GM23338 (cell line): ENCODE data around the gene AP2A1. TPM values are rescaled to one million over a fixed set of nuclear protein-coding genes. Genes with fewer than 3 reads are reported as not detected.

Experiments
- ATAC-seq: fragments of 200-7000 bp; cut with Tn5 transposase; 3 replicates; pipeline ENCODE4 v1.9.1; 2020
- DNase-seq: peaks from one replicate; pipeline ENCODE4 v3.0.0-alpha.2; 2015; ENCODE audit warnings: low spot score
- H2AFZ ChIP-seq: fragments of 200-600 bp; sonication (generic); 2 replicates; pipeline ENCODE4 v1.8.0; 2016; ENCODE audit warnings: antibody characterized with exemption, mild to moderate bottlenecking, moderate library complexity
- H3F3A ChIP-seq: fragments of 200-600 bp; sonication (generic); replicated peaks from 2 replicates; pipeline ENCODE4 v1.8.0; 2017; ENCODE audit warnings: antibody characterized with exemption, mixed run types, low read depth
- H3K27ac ChIP-seq: fragments of 200-600 bp; sonication (generic); 2 replicates; pipeline ENCODE4 v1.6.1; 2016; ENCODE audit warnings: low read depth
- H3K27me3 ChIP-seq: fragments of 200-600 bp; sonication (generic); 2 replicates; pipeline ENCODE4 v1.8.0; 2016; ENCODE audit warnings: mild to moderate bottlenecking, mixed run types, moderate library complexity; ENCODE audit not compliant: insufficient read depth
- H3K36me3 ChIP-seq: fragments of 200-600 bp; sonication (generic); 2 replicates; pipeline ENCODE4 v1.8.0; 2016; ENCODE audit warnings: mild to moderate bottlenecking; ENCODE audit not compliant: insufficient read depth
- H3K4me1 ChIP-seq: fragments of 200-600 bp; sonication (generic); 2 replicates; pipeline ENCODE4 v1.8.0; 2016; ENCODE audit warnings: mild to moderate bottlenecking, moderate library complexity; ENCODE audit not compliant: insufficient read depth
- H3K4me2 ChIP-seq: fragments of 200-600 bp; sonication (generic); 2 replicates; pipeline ENCODE4 v1.7.1; 2017; ENCODE audit warnings: mixed run types
- H3K4me3 ChIP-seq: fragments of 200-600 bp; sonication (generic); 2 replicates; pipeline ENCODE4 v1.6.1; 2016; ENCODE audit warnings: mixed run types
- H3K79me2 ChIP-seq: fragments of 200-600 bp; sonication (generic); replicated peaks from 2 replicates; pipeline ENCODE4 v1.8.0; 2017; ENCODE audit warnings: mild to moderate bottlenecking; ENCODE audit not compliant: insufficient read depth
- H3K9me2 ChIP-seq: fragments of 200-600 bp; sonication (generic); 2 replicates; pipeline ENCODE4 v1.8.0; 2017; ENCODE audit not compliant: insufficient read depth
- H4K20me1 ChIP-seq: fragments of 200-600 bp; sonication (generic); replicated peaks from 2 replicates; pipeline ENCODE4 v1.8.0; 2017; ENCODE audit warnings: mild to moderate bottlenecking; ENCODE audit not compliant: insufficient read depth
- H3K27ac Mint-ChIP-seq: 2 replicates; pipeline ENCODE4 v1.8.0; 2020; ENCODE audit warnings: inconsistent platforms, mild to moderate bottlenecking, moderate library complexity, mixed read lengths
- H3K27me3 Mint-ChIP-seq: 3 replicates; pipeline ENCODE4 v1.8.0; 2022; ENCODE audit warnings: low read depth, mild to moderate bottlenecking, moderate library complexity, mixed read lengths, inconsistent platforms; ENCODE audit not compliant: insufficient read depth, poor library complexity
- H3K36me3 Mint-ChIP-seq: 3 replicates; pipeline ENCODE4 v1.8.0; 2021; ENCODE audit warnings: low read depth, mild to moderate bottlenecking, inconsistent platforms, moderate library complexity, mixed read lengths
- H3K4me1 Mint-ChIP-seq: 3 replicates; pipeline ENCODE4 v1.8.0; 2020; ENCODE audit warnings: mild to moderate bottlenecking, inconsistent platforms, mixed read lengths
- H3K4me3 Mint-ChIP-seq: 3 replicates; pipeline ENCODE4 v1.8.0; 2021; ENCODE audit warnings: moderate library complexity, mild to moderate bottlenecking, inconsistent platforms, mixed read lengths
- H3K9me3 Mint-ChIP-seq: 3 replicates; pipeline ENCODE4 v1.8.0; 2020; ENCODE audit warnings: moderate library complexity, mild to moderate bottlenecking, inconsistent platforms, mixed read lengths
- CREB1 ChIP-seq: fragments of 250-450 bp; sonication (Bioruptor Pico); IDR thresholded peaks from 2 replicates; pipeline ENCODE4 v1.5.0; 2020; ENCODE audit warnings: low read depth, mild to moderate bottlenecking, moderate library complexity
- ETS1 ChIP-seq: IDR thresholded peaks from 2 replicates; pipeline ENCODE4 v1.6.1; 2016; ENCODE audit warnings: antibody characterized with exemption
- JUNB ChIP-seq: IDR thresholded peaks from one replicate; pipeline ENCODE4 v1.6.1; 2016; ENCODE audit warnings: antibody characterized with exemption; ENCODE audit not compliant: unreplicated experiment
- POLR2AphosphoS5 ChIP-seq: IDR thresholded peaks from 2 replicates; pipeline ENCODE4 v1.6.1; 2016; ENCODE audit warnings: antibody characterized with exemption, low read depth
- REST ChIP-seq: IDR thresholded peaks from one replicate; pipeline ENCODE4 v1.6.1; 2018; ENCODE audit warnings: antibody characterized with exemption; ENCODE audit not compliant: unreplicated experiment
- STAT1 ChIP-seq: IDR thresholded peaks from one replicate; pipeline ENCODE4 v1.6.1; 2016; ENCODE audit warnings: antibody characterized with exemption; ENCODE audit not compliant: unreplicated experiment
- ZNF331 ChIP-seq: fragments of 250-450 bp; sonication (Bioruptor Pico); IDR thresholded peaks from 2 replicates; pipeline ENCODE4 v1.5.0; 2020; ENCODE audit warnings: low read depth, mild to moderate bottlenecking, moderate library complexity
- polyA plus RNA-seq: library from polyadenylated mRNA; unstranded; fragments of >200 nt; fragmentation: Nextera tagmentation; extraction: Ambion mirVana; gene quantifications from 2 replicates; pipeline ENCODE4 v1.2.1, GENCODE V29; 2016
- total RNA-seq: library from RNA; depleted of rRNA; stranded (reverse); fragments of >200 nt; shearing (Covaris generic); gene quantifications from 2 replicates; pipeline ENCODE4 v1.2.3, GENCODE V29; 2014

Gene AP2A1
- total and polyA plus RNA-seq, 2 experiments from 2014 or later, result 34.1 to 129 TPM

- TF ChIP-seq REST (no peak), JUNB (no peak), STAT1 (no peak)
Observed at GRCh38 chr19:49850221-49850486, 83.4 kb downstream of the AP2A1 start (continued).

- ATAC-seq, result peak; percentile 75
- Histone ChIP-seq H3K9me2 (0 out of 2 replicates have a peak, but pooled peaks cover 3% of the 10 kb centered on the region), H3K27me3 (no peaks in the 10 kb centered on the region), H3F3A (peaks cover 25% of the 10 kb centered on the region), H2AFZ (peak within 1 kb of the TSS; percentile 83; the same call in 1 of the 2 replicates), H3K4me3 (peak within 1 kb of the TSS; percentile 88), H3K4me2 (peak within 1 kb of the TSS; percentile 95), H4K20me1 (peaks cover 31% of the 10 kb centered on the region), H3K4me1 (peaks cover 21% of the 10 kb centered on the region), H3K79me2 (peaks cover 37% of the 10 kb centered on the region), H3K36me3 (no peaks in the 10 kb centered on the region; the same call in 1 of the 2 replicates), H3K27ac (peak within 1 kb of the TSS; percentile 99)
- Mint-ChIP-seq H3K4me1 (peaks cover 24% of the 10 kb centered on the region), H3K36me3 (peaks cover 43% of the 10 kb centered on the region), H3K4me3 (peak within 1 kb of the TSS; percentile 85), H3K9me3 (peaks cover 10% of the 10 kb centered on the region; the same call in 2 of the 3 replicates), H3K27ac (peak within 1 kb of the TSS; percentile 95), H3K27me3 (peaks cover 24% of the 10 kb centered on the region)
- TF ChIP-seq CREB1 (CRISPR knock-in tag) (peak; percentile 97), POLR2AphosphoS5 (peak; percentile 44), ETS1 (peak; percentile 46; the same call in 1 of the 2 replicates), ZNF331 (CRISPR knock-in tag) (no peak)
- DNase-seq, result peak; percentile 94
Observed at GRCh38 chr19:49850487-49851342, 83.9 kb downstream of the AP2A1 start, which contains the start of gene PTOV1. TSS of gene PTOV1 (plus strand) at chr19:49851159.
